ENCODE results near the gene HS6ST1.

The HS6ST1 gene

DNA sequence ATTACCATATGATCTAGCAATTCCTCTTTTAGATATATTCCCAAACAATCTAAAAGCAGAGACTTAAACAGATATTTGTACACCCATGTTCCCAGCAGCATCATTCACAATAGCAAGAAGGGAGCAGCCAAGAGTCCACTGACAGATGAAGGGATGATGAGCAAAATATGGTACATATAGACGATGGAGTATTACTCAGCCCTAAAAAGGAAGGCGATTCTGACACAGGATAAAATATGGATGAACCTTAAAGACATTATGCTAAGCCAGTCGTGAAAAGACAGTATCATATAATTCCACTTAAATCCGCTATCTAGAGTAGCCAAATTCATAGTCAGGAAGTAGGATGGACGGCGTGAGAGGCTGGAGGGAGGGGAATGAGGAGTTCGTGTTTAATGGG, 20.4 kb downstream of the HS6ST1 start:
- no peak for DNase-seq

GRCh38 chr2:128293870-128294455, 24.7 kb downstream of the HS6ST1 start:
- DNase-seq = no peak

GRCh38 chr2:128293426-128293755, 25.3 kb downstream of the HS6ST1 start:
- DNase-seq = no peak

GRCh38 chr2:128292599-128293425, 25.9 kb downstream of the HS6ST1 start:
- no peak for DNase-seq

DNA sequence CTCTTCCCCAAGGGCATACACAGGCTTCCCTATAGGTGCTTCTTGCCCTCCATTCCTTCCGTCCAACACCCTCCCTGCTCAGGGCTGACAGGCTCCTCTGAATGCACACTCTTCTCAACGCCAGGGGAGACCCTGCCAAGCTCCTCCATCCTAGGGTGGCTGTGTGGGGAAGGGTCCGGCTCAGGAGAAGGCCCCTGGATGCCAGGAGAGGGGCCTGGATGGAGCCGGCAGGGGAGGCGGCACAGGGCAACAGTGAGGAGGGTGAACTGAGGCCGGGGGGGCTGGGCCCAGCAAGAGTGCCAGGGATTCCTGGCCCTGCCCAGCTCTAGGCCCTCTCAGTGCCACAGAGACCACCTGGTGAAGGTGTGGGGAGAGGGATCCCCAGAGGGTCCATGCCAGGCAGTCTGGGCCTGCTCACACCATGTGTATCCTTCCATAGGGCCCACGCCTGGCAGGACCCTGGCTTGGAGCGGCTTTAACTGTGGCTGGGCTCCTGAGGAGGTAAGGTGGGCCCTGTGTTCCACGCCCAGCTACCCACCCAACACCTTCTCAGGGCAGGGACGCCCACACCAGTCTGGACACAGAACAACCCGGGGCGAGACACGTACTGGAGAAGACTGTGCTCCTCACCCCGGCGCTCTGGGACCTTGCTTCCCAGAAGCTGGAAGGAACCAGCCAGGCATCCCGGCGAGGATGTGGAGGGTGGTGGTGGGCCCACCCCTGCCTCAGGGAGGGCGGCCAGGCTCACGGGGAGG, 26.6 kb downstream of the HS6ST1 start:
- no peak for DNase-seq

DNA sequence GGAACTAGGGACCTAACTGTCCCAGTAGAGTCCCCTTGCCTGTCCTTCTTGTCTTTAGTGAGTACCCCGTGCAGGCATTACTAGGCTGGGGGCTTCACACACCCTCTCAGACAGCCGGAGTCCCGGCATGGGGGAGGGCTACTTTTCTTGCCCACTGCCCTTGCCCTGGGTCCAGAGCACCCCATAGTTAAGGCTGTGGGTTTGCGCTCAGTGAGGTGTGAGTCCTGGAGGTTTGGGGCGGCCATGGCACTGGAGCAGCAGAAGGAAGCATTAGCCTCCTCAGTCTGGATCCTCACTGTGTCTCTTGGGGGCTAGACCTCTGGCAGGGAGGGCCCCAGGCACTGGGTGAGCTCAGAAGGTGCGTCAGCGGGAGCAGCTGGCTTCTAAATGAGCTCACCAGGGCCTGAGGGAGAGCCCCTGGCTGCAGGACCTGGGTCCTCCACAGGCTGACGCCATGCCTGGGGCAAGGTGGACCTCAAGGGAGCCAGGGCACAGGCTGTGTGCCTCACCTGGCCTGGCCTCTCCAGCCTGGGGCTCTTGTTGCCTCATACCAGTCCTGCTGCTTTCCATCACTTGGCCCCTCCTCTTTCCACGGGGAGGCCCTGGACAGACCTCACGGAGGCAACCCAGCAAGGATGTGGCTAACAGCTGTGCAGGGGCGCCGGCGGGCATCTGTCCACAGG, 27.4 kb downstream of the HS6ST1 start:
- no peak for DNase-seq

DNA sequence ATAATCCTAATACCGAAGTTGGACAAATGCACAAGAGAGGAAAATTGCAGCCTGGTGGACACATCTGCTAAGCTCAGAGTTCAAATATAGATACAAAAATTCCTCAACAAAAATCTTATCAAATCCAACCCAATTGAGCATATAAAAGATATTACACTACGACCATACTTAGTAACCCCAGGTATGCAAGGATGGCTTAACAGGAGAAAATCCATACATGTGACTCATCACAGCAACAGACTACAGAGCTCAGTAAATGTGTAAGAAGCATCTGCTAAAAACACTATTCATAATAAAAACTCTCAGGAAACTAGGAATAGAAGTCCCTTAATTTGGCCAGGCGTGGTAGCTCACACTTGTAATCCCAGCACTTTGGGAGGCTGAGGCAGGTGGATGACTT, 28.3 kb downstream of the HS6ST1 start:
- DNase-seq = no peak

DNA sequence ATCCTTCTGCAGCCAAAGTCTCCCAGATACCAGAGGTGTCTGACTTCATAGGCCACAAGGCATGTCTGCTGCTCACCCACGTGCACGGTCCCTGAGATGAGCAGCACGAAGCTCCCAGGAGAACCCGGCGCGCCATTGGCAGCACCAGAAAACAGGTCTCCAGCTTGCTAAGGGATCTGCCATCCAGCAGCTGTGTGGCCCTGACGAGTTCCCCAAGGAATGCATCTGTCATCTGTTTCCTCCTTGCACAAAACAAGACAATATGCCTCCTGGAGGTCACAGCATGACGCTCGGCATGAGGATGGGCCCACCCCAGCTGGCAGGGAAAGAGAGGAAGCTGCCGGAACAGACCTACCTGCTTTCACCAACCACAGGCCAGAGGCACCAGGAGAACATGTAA, 29.2 kb downstream of the HS6ST1 start:
- DNase-seq = no peak

GRCh38 chr2:128288781-128289180, 29.9 kb downstream of the HS6ST1 start:
- DNase-seq = no peak

DNA sequence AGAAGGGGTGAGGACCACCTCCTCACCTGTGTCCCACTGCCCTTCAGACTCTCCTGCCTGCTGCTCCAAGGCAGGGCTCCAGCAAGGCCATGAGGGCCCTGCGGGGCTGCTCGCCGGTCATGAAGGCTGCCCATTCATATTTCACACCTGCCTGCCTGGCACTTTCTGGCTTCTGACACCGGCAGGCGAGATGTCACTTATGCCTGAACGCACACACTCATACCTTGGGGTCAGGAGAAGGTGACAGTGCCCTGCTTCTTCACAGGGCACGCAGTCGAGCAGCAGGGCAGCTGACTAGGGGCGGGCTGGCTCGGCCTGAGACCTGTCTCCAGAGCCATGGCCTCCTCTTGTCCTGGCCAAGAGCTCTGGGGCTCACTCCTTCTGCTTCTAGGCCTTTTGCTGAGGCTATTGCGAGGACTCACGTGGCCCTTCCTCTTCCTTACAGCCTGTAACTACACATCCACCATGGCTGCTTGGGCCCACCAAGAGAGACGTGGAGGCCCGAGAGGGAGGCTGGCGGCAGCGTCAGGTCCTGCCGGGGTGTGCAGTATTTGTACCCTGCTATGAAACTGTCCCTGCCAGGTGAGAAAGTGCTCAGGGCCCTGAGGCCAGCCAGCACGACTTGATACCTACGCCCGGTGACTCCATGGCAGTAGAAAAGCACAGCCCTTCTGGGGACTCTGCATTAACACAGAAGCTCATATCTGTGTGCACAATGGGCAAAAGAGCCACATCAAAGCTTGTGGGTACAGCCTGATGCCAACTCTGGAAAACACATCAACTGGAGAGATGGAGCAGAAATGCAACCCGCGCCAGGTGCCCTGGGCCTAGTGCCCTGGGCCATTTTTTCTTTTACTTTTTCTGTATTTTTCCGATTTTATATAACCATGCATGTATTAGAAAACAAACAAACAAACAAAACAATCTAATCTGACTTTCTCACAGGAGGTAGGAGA, 30.6 kb downstream of the HS6ST1 start:
- no peak for DNase-seq

GRCh38 chr2:128286905-128287779, 31.5 kb downstream of the HS6ST1 start:
- DNase-seq = no peak

DNA sequence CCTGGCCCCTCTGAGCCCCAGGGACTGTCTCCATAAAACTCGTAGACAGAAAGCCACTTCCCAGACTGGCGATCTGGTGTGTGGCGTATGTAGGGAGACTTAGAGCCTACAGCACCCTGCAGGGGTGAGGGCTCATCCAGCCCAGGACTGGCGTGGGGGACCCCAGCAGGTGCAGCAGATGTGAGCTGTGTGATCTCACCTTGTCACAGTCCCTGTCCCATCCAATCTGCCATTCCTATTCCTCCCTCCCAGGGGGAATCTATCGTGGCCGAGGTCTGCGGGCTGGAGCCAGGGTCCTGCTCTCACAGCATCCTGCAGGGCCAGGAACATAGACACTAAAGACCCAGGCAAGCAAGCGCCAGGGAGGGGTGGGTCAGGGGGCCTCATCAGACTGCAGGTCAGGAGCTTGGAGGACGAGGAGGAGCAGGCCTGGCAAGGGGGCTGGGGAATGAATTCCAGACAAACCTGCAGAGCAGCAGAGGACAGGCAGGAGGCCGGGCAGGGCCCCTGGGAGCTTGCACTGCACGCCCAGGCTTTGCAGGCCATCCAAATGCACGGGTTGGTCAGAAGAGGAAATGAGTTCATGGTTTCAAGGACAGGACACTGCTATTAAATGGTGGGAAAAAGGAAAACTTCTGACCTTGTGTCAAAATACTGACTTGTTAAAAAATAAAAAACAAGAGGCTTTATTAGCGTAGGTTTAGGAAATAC, 32.5 kb downstream of the HS6ST1 start:
- no peak for DNase-seq

DNA sequence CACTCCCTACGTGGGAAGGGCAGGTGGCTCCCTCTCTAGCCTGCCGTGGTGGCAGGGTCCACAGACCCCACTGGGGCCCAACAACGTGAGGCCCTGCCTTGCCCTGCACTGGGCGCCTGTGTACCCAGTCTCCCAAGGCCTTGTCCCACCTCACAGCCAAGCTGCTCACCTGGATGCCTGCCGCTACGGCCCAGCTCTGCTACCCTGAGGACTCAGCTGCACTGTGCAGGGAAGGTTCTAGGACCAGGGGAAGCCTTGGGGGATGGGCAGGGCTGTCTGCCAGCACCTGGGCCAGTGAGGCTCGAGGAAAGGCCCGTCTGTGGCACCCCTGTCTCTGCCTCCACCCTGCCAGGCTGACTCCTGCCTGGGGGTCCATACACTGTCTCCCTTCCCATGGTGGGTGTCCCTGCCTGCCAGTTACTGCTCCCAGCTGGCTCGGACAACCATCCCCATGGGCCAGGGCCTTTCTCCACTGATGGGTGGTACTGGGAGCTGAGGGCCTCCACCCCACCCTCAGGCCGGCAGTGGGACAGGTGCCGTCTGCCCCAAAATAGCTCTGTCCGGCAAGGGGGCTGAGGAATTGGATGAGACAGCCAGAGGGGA, 33.2 kb downstream of the HS6ST1 start:
- DNase-seq = no peak

GRCh38 chr2:128284841-128285240, 33.8 kb downstream of the HS6ST1 start:
- DNase-seq = no peak

- no peak for DNase-seq
These were observed 34.6 kb downstream of the HS6ST1 start for GRCh38 chr2:128284037-128284441.

DNA sequence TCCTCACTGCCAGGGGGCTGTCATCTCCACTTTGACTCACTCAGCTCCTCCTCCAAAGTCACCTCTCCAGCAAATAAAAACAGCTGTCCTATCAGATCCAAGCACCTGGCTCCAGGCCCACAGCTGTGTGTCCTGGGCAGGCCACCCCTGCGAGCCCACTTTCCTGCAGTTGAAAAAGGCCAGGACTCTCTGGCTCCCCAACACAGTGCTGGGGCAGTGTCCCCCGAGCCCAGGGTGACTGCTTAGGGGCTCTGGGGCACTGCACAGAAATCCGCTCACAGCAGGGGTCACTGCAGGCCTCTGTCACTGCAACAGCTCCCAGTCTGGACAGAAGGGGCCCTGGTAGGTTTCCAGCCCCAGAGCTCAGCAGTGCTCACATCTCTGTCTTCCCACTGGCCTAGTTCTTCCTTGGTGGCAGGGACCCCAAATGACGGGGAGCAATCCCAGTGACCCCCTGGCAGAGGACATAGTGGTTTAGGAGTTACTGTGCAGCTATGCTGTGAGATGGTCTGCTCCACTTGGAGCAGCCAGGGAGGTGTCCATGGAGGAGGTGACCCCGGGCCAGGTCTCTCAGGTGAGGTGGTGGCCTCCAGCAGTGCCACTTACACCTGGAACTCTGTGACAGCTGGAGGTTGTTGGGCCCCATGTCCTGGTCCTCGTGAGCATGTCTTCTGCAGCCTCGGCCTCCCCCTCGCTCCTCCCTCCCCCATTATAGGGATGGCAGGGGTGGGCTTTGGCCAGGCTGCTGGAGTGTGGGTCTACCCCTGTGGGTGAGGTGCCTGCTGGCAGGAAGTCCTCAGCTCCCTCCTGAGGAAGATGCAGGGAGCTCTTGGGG, 35.5 kb downstream of the HS6ST1 start:
- no peak for DNase-seq

DNA sequence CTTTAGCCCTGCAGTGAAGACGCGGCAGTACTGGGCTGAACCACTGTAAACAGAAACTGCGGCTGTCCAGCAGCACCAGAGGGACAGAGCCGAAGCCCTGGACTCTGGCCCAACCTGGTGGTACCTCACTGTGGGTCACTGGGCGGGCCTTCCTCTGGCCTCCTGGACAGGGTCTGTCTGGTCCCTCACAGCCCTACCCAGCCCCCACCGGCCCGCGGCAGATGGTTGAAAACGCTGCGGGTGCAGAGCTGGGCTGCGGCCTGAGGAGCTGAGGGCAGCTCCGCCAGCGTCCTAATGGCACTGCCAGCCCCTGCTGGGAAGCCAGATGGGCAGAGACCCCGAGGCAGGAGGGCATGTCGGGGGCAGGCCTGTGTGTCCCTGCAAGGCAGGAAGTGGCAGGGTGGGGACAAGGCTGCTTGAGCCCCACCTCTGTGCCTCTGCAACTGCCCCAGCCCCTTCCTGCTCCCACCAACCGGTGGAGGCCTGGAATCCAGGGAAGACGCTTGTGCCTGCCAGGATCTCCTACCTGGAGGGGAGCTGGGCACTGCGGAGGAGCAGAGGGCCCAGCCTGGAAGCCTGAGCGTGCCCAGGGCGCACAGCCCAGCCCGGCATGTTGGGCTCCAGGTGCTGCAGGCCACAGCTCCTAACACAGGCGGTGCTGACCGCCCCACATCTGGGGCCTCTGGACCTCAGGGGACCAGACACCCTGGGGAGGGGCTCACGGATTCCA, 36.3 kb downstream of the HS6ST1 start:
- peak; percentile 34 for DNase-seq

- DNase-seq = no peak
These were observed 36.8 kb downstream of the HS6ST1 start for GRCh38 chr2:128281852-128282245.

Data from NCI-H446 treated with DMSO at 0.1 percent for 48 hours (cell line).